Neural cell (in vitro differentiated cells): ENCODE results near the gene HDAC11. TPM values are rescaled to one million over a fixed set of nuclear protein-coding genes. Genes with fewer than 3 reads are reported as not detected.
A peak's percentile ranks its signal among the peaks of the same experiment; 100 is the strongest.

Experiments
- H2AFZ ChIP-seq: fragments of 200-600, 300-800 bp; sonication (generic), shearing (Covaris generic); 2 replicates; pipeline ENCODE4 v1.6.0; 2014; ENCODE audit warnings: low read depth, mild to moderate bottlenecking, antibody characterized with exemption, low read length, moderate library complexity
- H3F3A ChIP-seq: fragments of 200-600 bp; shearing (Covaris generic); 2 replicates; pipeline ENCODE4 v1.6.1; 2016; ENCODE audit warnings: mild to moderate bottlenecking, moderate library complexity, mixed read lengths, antibody characterized with exemption, low read length; ENCODE audit not compliant: insufficient read depth, poor library complexity, severe bottlenecking
- H3K27ac ChIP-seq: fragments of 200-600, 300-800 bp; sonication (generic), shearing (Covaris generic); 2 replicates; pipeline ENCODE4 v1.5.1; 2014; ENCODE audit warnings: mild to moderate bottlenecking, low read length, moderate library complexity
- H3K27me3 ChIP-seq: fragments of 300-800, 200-600 bp; sonication (generic), shearing (Covaris generic); 2 replicates; pipeline ENCODE4 v1.6.0; 2014; ENCODE audit warnings: mild to moderate bottlenecking, low read depth, low read length, moderate library complexity; ENCODE audit not compliant: insufficient read depth
- H3K36me3 ChIP-seq: fragments of 300-800, 200-600 bp; sonication (generic), shearing (Covaris generic); 2 replicates; pipeline ENCODE4 v1.5.1; 2014; ENCODE audit warnings: mild to moderate bottlenecking, antibody characterized with exemption, low read length, moderate library complexity; ENCODE audit not compliant: insufficient read depth
- H3K4me2 ChIP-seq: fragments of 300-800, 200-600 bp; sonication (generic), shearing (Covaris generic); 2 replicates; pipeline ENCODE4 v1.6.0; 2014; ENCODE audit warnings: mild to moderate bottlenecking, low read length
- H3K4me3 ChIP-seq: fragments of 300-800, 200-600 bp; sonication (generic), shearing (Covaris generic); 2 replicates; pipeline ENCODE4 v1.5.1; 2014; ENCODE audit warnings: mild to moderate bottlenecking, low read length, moderate library complexity
- H3K79me2 ChIP-seq: fragments of 200-600 bp; shearing (Covaris generic); replicated peaks from 2 replicates; pipeline ENCODE4 v1.6.0; 2014; ENCODE audit warnings: mild to moderate bottlenecking, low read length, moderate library complexity; ENCODE audit not compliant: insufficient read depth
- H3K9ac ChIP-seq: fragments of 300-800, 200-600 bp; sonication (generic), shearing (Covaris generic); 2 replicates; pipeline ENCODE4 v1.6.1; 2016; ENCODE audit warnings: mild to moderate bottlenecking, low read length, mixed read lengths
- H3K9me2 ChIP-seq: fragments of 200-600 bp; shearing (Covaris generic); 2 replicates; pipeline ENCODE4 v1.6.1; 2016; ENCODE audit warnings: mild to moderate bottlenecking, low read length, mixed read lengths; ENCODE audit not compliant: insufficient read depth
- H3K9me3 ChIP-seq: fragments of 200-600, 300-800 bp; sonication (generic), shearing (Covaris generic); 2 replicates; pipeline ENCODE4 v1.6.1; 2016; ENCODE audit warnings: mild to moderate bottlenecking, mixed run types, low read length, moderate library complexity, mixed read lengths
- H4K20me1 ChIP-seq: fragments of 200-600 bp; shearing (Covaris generic); 2 replicates; pipeline ENCODE4 v1.6.1; 2016; ENCODE audit warnings: mild to moderate bottlenecking, mixed run types; ENCODE audit not compliant: insufficient read depth
- EP300 ChIP-seq: fragments of 450-650 bp; conservative IDR thresholded peaks from 2 replicates; pipeline ENCODE4 v1.6.1; 2014; ENCODE audit warnings: antibody characterized with exemption, mild to moderate bottlenecking, moderate library complexity; ENCODE audit not compliant: poor library complexity, severe bottlenecking
- EZH2 ChIP-seq: fragments of 200-600, 300-800 bp; shearing (Covaris generic), sonication (generic); IDR thresholded peaks from 2 replicates; pipeline ENCODE4 v1.6.1; 2014; ENCODE audit warnings: antibody characterized with exemption, low read length, borderline replicate concordance, mild to moderate bottlenecking; ENCODE audit not compliant: insufficient read depth, poor library complexity, severe bottlenecking
- MXI1 ChIP-seq: fragments of 450-650 bp; conservative IDR thresholded peaks from 2 replicates; pipeline ENCODE4 v1.6.1; 2014; ENCODE audit warnings: antibody characterized with exemption, mild to moderate bottlenecking; ENCODE audit not compliant: poor library complexity, severe bottlenecking
- POLR2AphosphoS5 ChIP-seq: IDR thresholded peaks from 2 replicates; pipeline ENCODE4 v1.6.1; 2012
- RAD21 ChIP-seq: fragments of 450-650 bp; conservative IDR thresholded peaks from 2 replicates; pipeline ENCODE4 v1.6.1; 2014; ENCODE audit warnings: antibody characterized with exemption, mild to moderate bottlenecking, moderate library complexity
- SMC3 ChIP-seq: fragments of 450-650 bp; conservative IDR thresholded peaks from 2 replicates; pipeline ENCODE4 v1.6.1; 2014; ENCODE audit warnings: antibody characterized with exemption, mild to moderate bottlenecking, moderate library complexity; ENCODE audit not compliant: poor library complexity
- TAF1 ChIP-seq: IDR thresholded peaks from 2 replicates; pipeline ENCODE4 v1.6.1; 2012; ENCODE audit warnings: low read depth
- polyA plus RNA-seq: library from polyadenylated mRNA; depleted of rRNA; stranded (reverse); fragments of >200 nt; gene quantifications from 2 replicates; pipeline ENCODE4 v1.2.3, GENCODE V29; 2014
- TF ChIP-seq, protein P1 (sequence below): fragments of 450-650 bp; IDR thresholded peaks from 2 replicates; pipeline ENCODE4 v1.5.1; 2014; ENCODE audit warnings: antibody characterized with exemption, mild to moderate bottlenecking, moderate library complexity; ENCODE audit not compliant: poor library complexity, severe bottlenecking
- TF ChIP-seq, protein P2 (sequence below): IDR thresholded peaks from 2 replicates; pipeline ENCODE4 v1.6.1; 2012; ENCODE audit warnings: borderline replicate concordance

The HDAC11 gene
- polyA plus RNA-seq, 1 donor from 2014 or later: 14.8 TPM

GRCh38 chr3:13547591-13548371 lies 67.7 kb downstream of the HDAC11 start:
- Histone ChIP-seq H3K9me3 (no peaks in the 10 kb centered on the region), H2AFZ (no peak overlapping the region), H3K36me3 (no peaks in the 10 kb centered on the region), H3K9me2 (no peaks in the 10 kb centered on the region), H3K27me3 (peaks cover 18% of the 10 kb centered on the region), H4K20me1 (no peaks in the 10 kb centered on the region), H3K4me3 (no peak overlapping the region), H3K27ac (no peak overlapping the region), H3K9ac (no peak overlapping the region), H3F3A (no peaks in the 10 kb centered on the region), H3K4me2 (no peak overlapping the region), H3K79me2 (no peaks in the 10 kb centered on the region)
- TF ChIP-seq RAD21 (no peak), MXI1 (no peak), EZH2 (no peak), TAF1 (no peak), EP300 (no peak), POLR2AphosphoS5 (no peak), SMC3 (no peak)
- TF ChIP-seq, protein P1, sequence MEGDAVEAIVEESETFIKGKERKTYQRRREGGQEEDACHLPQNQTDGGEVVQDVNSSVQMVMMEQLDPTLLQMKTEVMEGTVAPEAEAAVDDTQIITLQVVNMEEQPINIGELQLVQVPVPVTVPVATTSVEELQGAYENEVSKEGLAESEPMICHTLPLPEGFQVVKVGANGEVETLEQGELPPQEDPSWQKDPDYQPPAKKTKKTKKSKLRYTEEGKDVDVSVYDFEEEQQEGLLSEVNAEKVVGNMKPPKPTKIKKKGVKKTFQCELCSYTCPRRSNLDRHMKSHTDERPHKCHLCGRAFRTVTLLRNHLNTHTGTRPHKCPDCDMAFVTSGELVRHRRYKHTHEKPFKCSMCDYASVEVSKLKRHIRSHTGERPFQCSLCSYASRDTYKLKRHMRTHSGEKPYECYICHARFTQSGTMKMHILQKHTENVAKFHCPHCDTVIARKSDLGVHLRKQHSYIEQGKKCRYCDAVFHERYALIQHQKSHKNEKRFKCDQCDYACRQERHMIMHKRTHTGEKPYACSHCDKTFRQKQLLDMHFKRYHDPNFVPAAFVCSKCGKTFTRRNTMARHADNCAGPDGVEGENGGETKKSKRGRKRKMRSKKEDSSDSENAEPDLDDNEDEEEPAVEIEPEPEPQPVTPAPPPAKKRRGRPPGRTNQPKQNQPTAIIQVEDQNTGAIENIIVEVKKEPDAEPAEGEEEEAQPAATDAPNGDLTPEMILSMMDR: no peak
- TF ChIP-seq, protein P2, sequence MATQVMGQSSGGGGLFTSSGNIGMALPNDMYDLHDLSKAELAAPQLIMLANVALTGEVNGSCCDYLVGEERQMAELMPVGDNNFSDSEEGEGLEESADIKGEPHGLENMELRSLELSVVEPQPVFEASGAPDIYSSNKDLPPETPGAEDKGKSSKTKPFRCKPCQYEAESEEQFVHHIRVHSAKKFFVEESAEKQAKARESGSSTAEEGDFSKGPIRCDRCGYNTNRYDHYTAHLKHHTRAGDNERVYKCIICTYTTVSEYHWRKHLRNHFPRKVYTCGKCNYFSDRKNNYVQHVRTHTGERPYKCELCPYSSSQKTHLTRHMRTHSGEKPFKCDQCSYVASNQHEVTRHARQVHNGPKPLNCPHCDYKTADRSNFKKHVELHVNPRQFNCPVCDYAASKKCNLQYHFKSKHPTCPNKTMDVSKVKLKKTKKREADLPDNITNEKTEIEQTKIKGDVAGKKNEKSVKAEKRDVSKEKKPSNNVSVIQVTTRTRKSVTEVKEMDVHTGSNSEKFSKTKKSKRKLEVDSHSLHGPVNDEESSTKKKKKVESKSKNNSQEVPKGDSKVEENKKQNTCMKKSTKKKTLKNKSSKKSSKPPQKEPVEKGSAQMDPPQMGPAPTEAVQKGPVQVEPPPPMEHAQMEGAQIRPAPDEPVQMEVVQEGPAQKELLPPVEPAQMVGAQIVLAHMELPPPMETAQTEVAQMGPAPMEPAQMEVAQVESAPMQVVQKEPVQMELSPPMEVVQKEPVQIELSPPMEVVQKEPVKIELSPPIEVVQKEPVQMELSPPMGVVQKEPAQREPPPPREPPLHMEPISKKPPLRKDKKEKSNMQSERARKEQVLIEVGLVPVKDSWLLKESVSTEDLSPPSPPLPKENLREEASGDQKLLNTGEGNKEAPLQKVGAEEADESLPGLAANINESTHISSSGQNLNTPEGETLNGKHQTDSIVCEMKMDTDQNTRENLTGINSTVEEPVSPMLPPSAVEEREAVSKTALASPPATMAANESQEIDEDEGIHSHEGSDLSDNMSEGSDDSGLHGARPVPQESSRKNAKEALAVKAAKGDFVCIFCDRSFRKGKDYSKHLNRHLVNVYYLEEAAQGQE: no peak

DNA sequence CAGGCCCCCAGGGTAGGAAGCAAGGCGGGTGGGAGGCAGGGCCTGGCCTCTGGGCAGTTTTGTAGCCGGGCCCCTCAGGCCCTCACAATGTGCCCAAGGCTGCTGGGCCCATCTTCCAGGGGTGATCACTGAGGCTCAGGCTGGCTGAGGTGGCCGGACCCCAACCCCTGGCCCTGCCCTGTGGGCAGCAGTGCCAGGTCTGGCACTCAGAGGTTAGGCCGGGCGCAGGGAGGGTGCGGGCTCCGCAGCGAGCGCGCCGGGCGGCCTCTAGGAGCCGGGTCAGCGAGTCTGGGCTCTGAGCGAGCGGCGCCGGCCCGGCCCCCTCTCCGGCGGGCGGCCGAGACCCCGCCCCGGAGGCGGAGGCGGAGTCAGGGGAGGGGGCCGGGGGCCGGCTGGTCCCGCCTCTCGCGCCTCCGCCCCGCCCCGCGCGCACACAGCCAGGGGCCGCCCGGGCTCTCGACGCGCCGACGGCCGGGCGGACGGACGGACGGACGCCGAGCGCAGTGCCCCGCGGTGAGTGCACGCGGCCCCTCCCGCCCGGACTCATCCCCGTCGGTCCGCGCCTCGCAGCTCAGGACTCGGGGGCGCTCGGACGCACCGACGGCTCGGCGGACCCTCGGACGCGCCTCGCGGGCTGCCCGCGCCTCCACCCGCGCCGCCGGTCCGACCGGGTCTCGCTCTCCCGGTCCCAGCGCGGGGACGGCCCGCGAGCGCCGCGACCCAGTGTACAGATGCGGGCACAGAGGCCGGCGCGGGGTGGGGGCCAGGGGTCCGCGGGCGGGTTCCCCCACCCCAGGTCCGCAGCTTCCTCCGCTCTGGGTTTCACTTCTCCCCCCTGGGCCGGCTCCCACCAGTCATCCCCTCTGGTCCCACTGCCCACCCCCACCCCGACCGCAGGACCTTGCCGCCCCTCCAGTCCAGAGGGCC lies 68.9 kb downstream of the HDAC11 start, which contains the start of gene FBLN2:
TSS of gene FBLN2 (plus strand) at position 430 of the 927 bp plus-strand sequence. CDS start 21,231 bp downstream, outside the sequence.
- Histone ChIP-seq H3K9me2 (no peaks in the 10 kb centered on the region), H3K4me3 (peak within 1 kb of the TSS; percentile 30), H4K20me1 (no peaks in the 10 kb centered on the region), H3K27me3 (peaks cover 18% of the 10 kb centered on the region), H3K79me2 (no peaks in the 10 kb centered on the region), H3K27ac (no peak within 1 kb of the TSS), H3K9ac (no peak within 1 kb of the TSS), H3K4me2 (no peak within 1 kb of the TSS), H3K9me3 (no peaks in the 10 kb centered on the region), H3K36me3 (no peaks in the 10 kb centered on the region), H3F3A (no peaks in the 10 kb centered on the region), H2AFZ (no peak within 1 kb of the TSS)
- TF ChIP-seq, protein P1: no peak
- TF ChIP-seq EP300 (no peak), TAF1 (no peak), MXI1 (no peak), POLR2AphosphoS5 (no peak), SMC3 (no peak), EZH2 (no peak), RAD21 (no peak)
- TF ChIP-seq, protein P2: no peak
